Measurements from ENCODE around the gene FBXO41.

FBXO41 gene

GRCh38 chr2:73284296-73285158 is at the start of gene FBXO41:
Gene FBXO41, minus strand, starts transcription at chr2:73284478. Its CDS starts 14,848 bp downstream, at chr2:73269630.
- DNase-seq (ENCODE audit: low read depth): peak; percentile 45

GRCh38 chr2:73334045-73334444 is 49.8 kb upstream of the FBXO41 start:
- DNase-seq (ENCODE audit: low read depth): no peak

GRCh38 chr2:73333564-73333963 is 49.3 kb upstream of the FBXO41 start:
- DNase-seq (ENCODE audit: low read depth): no peak

- no peak for DNase-seq (ENCODE audit: low read depth)
These were observed 39.9 kb upstream of the FBXO41 start for GRCh38 chr2:73324126-73324725.

GRCh38 chr2:73323551-73323950 is 39.3 kb upstream of the FBXO41 start:
- DNase-seq (ENCODE audit: low read depth): no peak

GRCh38 chr2:73314441-73314840 is 30.2 kb upstream of the FBXO41 start:
- DNase-seq (ENCODE audit: low read depth): no peak

GRCh38 chr2:73307720-73308119 is 23.4 kb upstream of the FBXO41 start:
- no peak for DNase-seq (ENCODE audit: low read depth)

- DNase-seq (ENCODE audit: low read depth): no peak
These were observed 17.4 kb upstream of the FBXO41 start for GRCh38 chr2:73301636-73302035.

- DNase-seq (ENCODE audit: low read depth): no peak
These were observed 16.6 kb upstream of the FBXO41 start for GRCh38 chr2:73300926-73301325.

- DNase-seq (ENCODE audit: low read depth): no peak
These were observed 13.3 kb upstream of the FBXO41 start for GRCh38 chr2:73297586-73297985.

- DNase-seq (ENCODE audit: low read depth): no peak
These were observed 12.9 kb upstream of the FBXO41 start for GRCh38 chr2:73297151-73297559.

- DNase-seq (ENCODE audit: low read depth): peak; percentile 35
These were observed 11.6 kb upstream of the FBXO41 start for GRCh38 chr2:73295751-73296400.

GRCh38 chr2:73294239-73294638 is 10.0 kb upstream of the FBXO41 start:
- DNase-seq (ENCODE audit: low read depth): no peak

GRCh38 chr2:73293534-73294171 is 9.4 kb upstream of the FBXO41 start, which contains the start of gene EGR4:
Gene EGR4, minus strand, starts transcription at chr2:73293548. Its CDS starts 231 bp downstream, at chr2:73293317.
- DNase-seq (ENCODE audit: low read depth): peak; percentile 69

- DNase-seq (ENCODE audit: low read depth): no peak
These were observed 8.7 kb upstream of the FBXO41 start for GRCh38 chr2:73292906-73293533.

GRCh38 chr2:73292316-73292905 is 8.1 kb upstream of the FBXO41 start:
- no peak for DNase-seq (ENCODE audit: low read depth)

GRCh38 chr2:73291461-73292315 is 7.4 kb upstream of the FBXO41 start:
- DNase-seq (ENCODE audit: low read depth): no peak

- DNase-seq (ENCODE audit: low read depth): peak; percentile 53
These were observed 6.8 kb upstream of the FBXO41 start for GRCh38 chr2:73291093-73291460.

- DNase-seq (ENCODE audit: low read depth): peak; percentile 63
These were observed 6.0 kb upstream of the FBXO41 start for GRCh38 chr2:73290049-73290839.

GRCh38 chr2:73289304-73289703 is 5.0 kb upstream of the FBXO41 start:
- no peak for DNase-seq (ENCODE audit: low read depth)

All from ELR (cell line).